K562 (cell line): Measurements from ENCODE around the gene GALNT9.

ENCODE experiments used
- ARNT ChIP-seq, 2 experiments: fragments of 450-650 bp; IDR thresholded peaks; 2 replicates each; pipeline ENCODE4 v1.6.1; 2016; ENCODE audit warnings: mild to moderate bottlenecking in 1 of 2
- CTCF ChIP-seq, 3 experiments: IDR thresholded peaks in 2 of 3; conservative IDR thresholded peaks in 1 of 3; 2 replicates each; pipeline ENCODE4 v1.5.1; 2011 to 2012; ENCODE audit warnings: low read length in 3 of 3, mild to moderate bottlenecking in 3 of 3, control low read depth in 2 of 3, improper control_type of control experiment in 1 of 3, inconsistent platforms in 1 of 3, low read depth in 1 of 3, mixed read lengths in 1 of 3, moderate library complexity in 1 of 3; ENCODE audit not compliant: insufficient read depth in 2 of 3
- TCF7L2 ChIP-seq: fragments of 150-350 bp; IDR thresholded peaks from 2 replicates; pipeline ENCODE4 v1.6.1; 2016; ENCODE audit warnings: low read depth, mild to moderate bottlenecking, low read length, moderate library complexity
- ZBTB8A ChIP-seq: fragments of 450-650 bp; IDR thresholded peaks from 2 replicates; pipeline ENCODE4 v1.6.1; 2018; ENCODE audit warnings: mild to moderate bottlenecking, moderate library complexity; ENCODE audit not compliant: partially characterized antibody
- ZNF3 ChIP-seq: fragments of 250-450 bp; sonication (Bioruptor Pico); IDR thresholded peaks from 2 replicates; pipeline ENCODE4 v1.5.0; 2021; ENCODE audit warnings: mild to moderate bottlenecking, moderate library complexity

GRCh38 chr12:132312516-132312915 lies 16.9 kb downstream of the GALNT9 start:
- TF ChIP-seq TCF7L2 (no peak), CTCF (IDR thresholded peaks at IDR 0.05 in 2 of 3, conservative IDR thresholded peaks at IDR 0.05 in 1 of 3; ENCODE audit: insufficient read depth in 2 of 3, low read depth in 1 of 3, low read length in 3 of 3) (no peak), ARNT (IDR thresholded peaks at IDR 0.05) (no peak), ZNF3 (CRISPR knock-in tag) (no peak), ZBTB8A (no peak)
